Skeletal muscle tissue (tissue), 4 donors: ENCODE data around the gene CDKAL1. TPM values are rescaled to one million over a fixed set of nuclear protein-coding genes. Genes with fewer than 3 reads are reported as not detected.

ENCODE experiments used
- H3K27ac ChIP-seq: one replicate; pipeline ENCODE4 v1.7.0; 2013; ENCODE audit warnings: mild to moderate bottlenecking, low read depth, low read length, inconsistent platforms
- H3K27me3 ChIP-seq, 3 donors: one replicate each; pipeline ENCODE4 v1.7.0; 2013; ENCODE audit warnings: low read length in 3 of 3; ENCODE audit not compliant: control insufficient read depth in 3 of 3, insufficient read depth in 3 of 3
- H3K36me3 ChIP-seq, 3 donors: one replicate each; pipeline ENCODE4 v1.7.0; 2013; ENCODE audit warnings: low read length in 3 of 3; ENCODE audit not compliant: control insufficient read depth in 3 of 3, insufficient read depth in 3 of 3
- H3K4me1 ChIP-seq, 3 donors: one replicate each; pipeline ENCODE4 v1.7.0; 2013; ENCODE audit warnings: low read length in 3 of 3, mild to moderate bottlenecking in 3 of 3; ENCODE audit not compliant: control insufficient read depth in 3 of 3, insufficient read depth in 3 of 3
- H3K4me3 ChIP-seq, 3 donors: one replicate each; pipeline ENCODE4 v1.7.0; 2013; ENCODE audit warnings: low read length in 3 of 3
- H3K9ac ChIP-seq, 3 donors: one replicate each; pipeline ENCODE4 v1.7.0; 2013; ENCODE audit warnings: low read length in 3 of 3, mild to moderate bottlenecking in 3 of 3, moderate library complexity in 2 of 3, low read depth in 1 of 3
- H3K9me3 ChIP-seq, 3 donors: one replicate each; pipeline ENCODE4 v1.7.0; 2013; ENCODE audit warnings: low read length in 3 of 3; ENCODE audit not compliant: control insufficient read depth in 3 of 3
- total RNA-seq: library from RNA; depleted of rRNA; stranded (reverse); fragments of >200 nt; gene quantifications from one replicate; pipeline ENCODE4 v1.2.3, GENCODE V29; 2014
- donor health status: Osteomylitis.

Gene CDKAL1
- total RNA-seq, 1 donor from 2014 or later: 42.8 TPM

DNA sequence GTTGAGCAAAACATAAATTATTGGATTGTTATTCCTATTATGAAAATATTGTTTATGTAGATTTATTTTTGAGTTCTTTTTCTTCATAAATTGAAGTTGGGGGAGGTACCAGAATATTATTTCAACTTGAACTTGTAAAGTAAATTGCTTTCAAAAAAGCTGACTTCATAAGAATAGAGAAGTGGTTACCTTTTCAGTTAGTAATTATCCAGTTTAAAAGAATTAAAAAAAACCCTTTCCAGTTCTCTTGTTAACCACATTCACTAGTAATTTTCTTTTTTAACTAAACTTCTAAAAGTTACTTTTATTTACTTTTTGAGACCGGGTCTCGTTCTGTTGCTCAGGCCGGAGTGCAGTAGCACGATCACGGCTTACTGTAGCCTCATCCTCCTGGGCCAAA is 124.3 kb downstream of the CDKAL1 start:
- Histone ChIP-seq H3K4me3 (no peak overlapping the region), H3K4me1 (peaks cover 0 to 3% (median 2%) of the 10 kb centered on the region in 3 donors), H3K9ac (no peak overlapping the region), H3K27ac (no peak overlapping the region), H3K27me3 (no peaks in the 10 kb centered on the region), H3K9me3 (no peaks in the 10 kb centered on the region), H3K36me3 (no peaks in the 10 kb centered on the region)

DNA sequence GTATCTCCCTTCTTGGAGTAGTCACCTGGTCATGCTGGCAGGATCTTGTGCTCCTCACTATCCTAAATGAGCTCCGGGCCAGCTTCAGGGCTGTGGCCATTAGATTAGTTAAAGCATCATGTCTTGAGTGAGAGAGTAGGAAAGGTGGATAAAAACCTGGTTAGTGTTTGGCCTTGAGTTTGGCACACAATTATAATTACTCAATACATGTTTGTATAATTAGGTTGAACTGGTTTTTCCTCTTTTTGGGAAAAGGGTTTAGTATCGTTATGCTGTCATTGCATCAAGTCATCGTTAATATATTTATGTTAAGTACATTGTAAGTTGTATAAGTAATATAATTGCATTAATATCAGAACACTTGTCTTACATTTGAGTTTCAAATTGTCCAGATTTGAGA is 126.3 kb downstream of the CDKAL1 start:
- H3K27me3 ChIP-seq: no peaks in the 10 kb centered on the region

DNA sequence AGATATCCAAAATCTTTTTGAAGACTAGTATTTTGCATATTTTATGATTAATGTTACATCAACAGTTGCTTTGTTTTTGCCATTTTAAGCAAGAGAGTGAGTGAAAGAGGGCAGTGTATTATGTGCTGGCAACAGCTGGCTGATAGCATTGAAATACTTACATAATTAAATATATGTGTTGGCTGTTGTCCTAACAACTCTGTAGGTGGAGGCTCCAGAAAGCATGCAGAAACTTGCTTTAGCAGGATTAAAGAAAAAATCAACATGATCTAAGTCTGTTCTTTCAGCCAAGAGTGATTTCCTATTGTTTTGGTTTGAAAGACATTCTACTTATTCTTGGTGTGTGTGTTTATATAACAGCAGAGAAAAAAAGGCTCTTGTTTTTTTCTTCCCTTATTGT is 127.5 kb downstream of the CDKAL1 start:
- no peaks in the 10 kb centered on the region for H3K9me3 ChIP-seq
- no peak overlapping the region for H3K27ac ChIP-seq
- H3K27me3 ChIP-seq: no peaks in the 10 kb centered on the region

More for the DNA sequence above, 126.3 kb downstream of the CDKAL1 start:
- Histone ChIP-seq H3K9ac (no peak overlapping the region), H3K9me3 (no peaks in the 10 kb centered on the region), H3K4me1 (peaks cover 0 to 3% (median 2%) of the 10 kb centered on the region in 3 donors), H3K4me3 (no peak overlapping the region), H3K27ac (no peak overlapping the region), H3K36me3 (no peaks in the 10 kb centered on the region)

DNA sequence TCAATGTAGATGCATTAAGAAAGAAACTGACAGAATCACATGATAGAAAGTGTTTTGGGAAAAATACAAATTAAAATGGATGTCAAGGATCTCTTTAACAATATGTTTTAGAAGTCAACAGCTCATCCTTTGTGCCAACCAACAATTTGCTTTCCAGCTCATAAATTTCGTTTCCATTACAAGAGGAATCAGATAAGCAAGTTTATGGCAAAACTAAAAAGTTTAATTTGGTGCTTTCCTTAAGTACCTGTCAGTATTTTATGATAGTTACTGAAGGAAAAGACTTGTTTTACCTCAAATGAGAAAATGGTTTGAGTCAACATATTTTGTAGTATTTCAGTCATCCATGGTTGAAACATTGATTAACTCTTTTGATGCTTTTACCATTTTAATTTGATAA is 130.0 kb downstream of the CDKAL1 start:
- Histone ChIP-seq H3K9ac (no peak overlapping the region), H3K36me3 (no peaks in the 10 kb centered on the region), H3K9me3 (no peaks in the 10 kb centered on the region), H3K4me1 (peaks cover 0 to 3% (median 2%) of the 10 kb centered on the region in 3 donors), H3K27ac (no peak overlapping the region), H3K27me3 (no peaks in the 10 kb centered on the region), H3K4me3 (no peak overlapping the region)

More for the DNA sequence above, 127.5 kb downstream of the CDKAL1 start:
- Histone ChIP-seq H3K4me1 (peaks cover 0 to 3% (median 2%) of the 10 kb centered on the region in 3 donors), H3K36me3 (no peaks in the 10 kb centered on the region), H3K9ac (no peak overlapping the region), H3K4me3 (no peak overlapping the region)

DNA sequence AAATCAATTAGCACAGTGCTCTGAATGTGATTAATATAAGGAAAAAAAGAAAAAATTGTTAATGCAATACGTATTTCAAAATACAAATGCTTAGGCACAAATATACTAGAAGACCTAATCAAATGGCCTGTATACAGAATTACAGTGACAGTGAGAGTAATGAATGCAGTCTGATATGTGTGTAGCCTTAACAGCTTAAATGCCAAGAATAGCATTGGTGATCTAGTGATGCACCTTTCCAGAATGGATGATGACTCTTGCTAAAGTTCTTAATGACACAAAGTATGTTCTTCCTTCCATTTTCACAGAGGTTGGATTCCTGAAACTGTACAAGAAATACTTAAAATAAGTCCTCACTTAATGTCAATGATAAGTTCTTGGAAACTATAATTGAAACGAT is 131.0 kb downstream of the CDKAL1 start:
- no peak overlapping the region for H3K4me3 ChIP-seq
- H3K36me3 ChIP-seq: no peaks in the 10 kb centered on the region
- no peaks in the 10 kb centered on the region for H3K27me3 ChIP-seq
- no peaks in the 10 kb centered on the region for H3K9me3 ChIP-seq
- H3K9ac ChIP-seq: no peak overlapping the region
- no peak overlapping the region for H3K27ac ChIP-seq
- peaks cover 0 to 2% (median 2%) of the 10 kb centered on the region in 3 donors for H3K4me1 ChIP-seq

DNA sequence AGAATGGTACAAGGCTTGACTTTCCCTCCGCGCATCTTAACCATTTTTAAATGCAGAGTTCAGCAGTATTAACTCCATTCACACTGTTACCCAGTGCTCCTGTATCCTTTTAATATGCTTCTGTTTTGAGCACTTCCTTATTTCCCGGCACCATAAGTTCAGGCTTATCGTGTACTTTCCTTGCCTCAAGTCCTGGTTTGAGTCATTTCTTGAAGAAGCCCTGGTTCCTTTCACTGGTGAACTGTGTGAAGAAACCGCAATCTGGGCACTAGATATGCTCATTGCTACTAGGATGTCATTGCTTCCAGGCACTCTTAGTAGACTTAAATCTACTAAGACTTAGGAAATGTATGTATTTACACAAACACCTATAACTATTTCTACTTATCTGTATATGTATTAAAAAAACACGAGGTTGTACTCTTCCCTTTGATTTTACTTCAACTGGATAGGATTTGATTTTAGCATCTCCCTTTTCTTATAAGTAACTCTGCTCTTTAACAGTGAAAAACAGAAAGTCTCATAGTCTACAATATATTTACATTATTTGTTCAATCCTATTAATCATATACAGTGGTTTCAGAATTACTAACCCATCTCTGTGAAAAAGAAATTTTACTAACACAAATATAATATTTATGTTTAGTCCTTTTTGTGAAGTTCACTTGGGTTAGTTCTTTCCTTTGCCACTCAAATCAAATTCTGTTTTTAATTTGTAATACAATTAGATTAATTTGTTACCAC is 135.5 kb downstream of the CDKAL1 start:
- no peak overlapping the region for H3K9ac ChIP-seq
- H3K27me3 ChIP-seq: no peaks in the 10 kb centered on the region
- H3K4me1 ChIP-seq: no peaks in the 10 kb centered on the region
- no peak overlapping the region for H3K27ac ChIP-seq
- H3K4me3 ChIP-seq: no peak overlapping the region
- H3K36me3 ChIP-seq: no peaks in the 10 kb centered on the region
- no peaks in the 10 kb centered on the region for H3K9me3 ChIP-seq

DNA sequence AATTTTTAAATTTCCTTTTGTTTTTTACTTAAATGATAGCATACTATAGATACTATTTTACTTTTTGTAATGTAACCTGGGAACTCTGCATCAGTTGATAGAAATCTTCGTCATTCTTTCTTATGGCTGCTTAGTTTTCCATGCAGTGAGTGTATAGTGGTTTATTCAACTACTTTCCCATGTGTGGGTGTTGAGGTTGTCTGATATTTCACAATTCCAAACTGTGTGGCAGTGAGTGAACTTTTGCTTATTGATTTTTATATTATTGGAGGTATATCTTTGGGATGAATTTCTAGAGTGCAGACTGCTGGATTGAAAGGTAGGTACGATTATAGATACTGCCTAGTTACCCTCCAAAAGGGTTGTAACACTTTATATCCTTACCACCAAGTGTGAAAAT is 136.5 kb downstream of the CDKAL1 start:
- no peaks in the 10 kb centered on the region for H3K36me3 ChIP-seq
- no peaks in the 10 kb centered on the region for H3K9me3 ChIP-seq
- no peak overlapping the region for H3K9ac ChIP-seq
- no peaks in the 10 kb centered on the region for H3K27me3 ChIP-seq
- H3K4me3 ChIP-seq: no peak overlapping the region
- H3K27ac ChIP-seq: no peak overlapping the region
- no peaks in the 10 kb centered on the region for H3K4me1 ChIP-seq

DNA sequence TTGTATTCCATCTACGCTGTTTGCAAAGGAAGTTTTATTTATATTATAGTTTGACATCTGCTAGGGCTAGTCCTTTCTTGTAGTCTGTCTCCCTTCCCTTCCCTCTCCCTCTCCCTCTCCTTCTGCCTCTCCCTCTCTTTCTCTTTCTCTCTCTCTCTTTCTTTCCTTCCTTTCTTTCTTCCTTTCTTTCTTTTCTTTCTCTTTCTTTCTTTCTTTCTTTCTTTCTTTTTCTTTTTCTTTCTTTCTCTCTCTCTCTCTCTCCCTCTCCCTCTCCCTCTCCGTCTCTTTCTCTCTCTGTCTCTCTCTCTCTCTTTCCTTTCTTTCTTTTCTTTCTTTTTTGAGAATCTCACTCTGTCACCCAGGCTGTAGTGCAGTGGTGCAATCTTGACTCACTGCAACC is 137.8 kb downstream of the CDKAL1 start:
- Histone ChIP-seq H3K27ac (no peak overlapping the region), H3K27me3 (no peaks in the 10 kb centered on the region), H3K9ac (no peak overlapping the region), H3K4me1 (no peaks in the 10 kb centered on the region), H3K36me3 (no peaks in the 10 kb centered on the region), H3K4me3 (no peak overlapping the region), H3K9me3 (no peaks in the 10 kb centered on the region)

DNA sequence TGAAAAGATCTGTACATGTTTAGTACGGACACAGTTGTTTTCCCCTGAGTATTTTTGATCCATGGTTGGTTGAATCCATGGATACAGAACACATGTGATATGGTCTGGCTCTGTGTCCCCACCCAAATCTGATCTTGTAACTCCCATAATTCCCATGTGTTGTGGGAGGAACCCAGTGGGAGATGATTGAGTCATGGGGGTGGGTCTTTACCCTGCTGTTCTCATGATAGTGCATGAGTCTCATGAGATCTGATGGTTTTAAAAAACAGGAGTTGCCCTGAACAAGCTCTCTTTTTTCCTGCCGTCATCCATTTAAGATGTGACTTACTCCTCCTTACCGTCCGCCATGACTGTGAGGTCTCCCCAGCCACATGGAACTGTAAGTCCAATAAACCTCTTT is 139.2 kb downstream of the CDKAL1 start:
- H3K9ac ChIP-seq: no peak overlapping the region
- H3K9me3 ChIP-seq: no peaks in the 10 kb centered on the region
- H3K4me3 ChIP-seq: no peak overlapping the region
- H3K27me3 ChIP-seq: no peaks in the 10 kb centered on the region
- no peaks in the 10 kb centered on the region for H3K4me1 ChIP-seq
- no peaks in the 10 kb centered on the region for H3K36me3 ChIP-seq
- no peak overlapping the region for H3K27ac ChIP-seq

DNA sequence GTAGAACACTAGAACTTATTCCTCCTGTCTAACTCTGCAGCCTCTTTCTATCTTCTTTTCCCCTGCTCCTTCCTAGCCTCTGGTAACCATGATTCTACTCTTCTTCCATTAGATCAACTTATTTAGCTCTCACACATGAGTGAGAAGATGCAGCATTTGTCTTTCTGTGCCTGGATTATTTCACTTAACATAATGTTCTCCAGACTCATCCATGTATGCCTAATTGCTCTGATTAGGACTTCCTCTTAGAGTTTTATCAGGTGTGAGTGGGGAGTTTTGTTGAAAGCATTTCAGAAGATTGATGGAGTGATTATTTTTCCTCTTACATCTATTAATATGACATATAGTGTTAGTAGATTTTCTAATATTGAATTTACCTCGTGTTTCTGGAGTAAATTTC is 140.4 kb downstream of the CDKAL1 start:
- H3K27me3 ChIP-seq: no peaks in the 10 kb centered on the region
- H3K27ac ChIP-seq: no peak overlapping the region
- no peak overlapping the region for H3K4me3 ChIP-seq
- no peaks in the 10 kb centered on the region for H3K9me3 ChIP-seq
- no peaks in the 10 kb centered on the region for H3K36me3 ChIP-seq
- no peaks in the 10 kb centered on the region for H3K4me1 ChIP-seq
- H3K9ac ChIP-seq: no peak overlapping the region
